GM19043 (cell line): ENCODE measurements around the gene GRIK5.
"Not testable (repeated sequence)": the region's sequence is repeated elsewhere in the genome, so short reads cannot be mapped to it uniquely, and the experiment has no call there.

ENCODE experiments used
- ATAC-seq: cut with Tn5 transposase; IDR thresholded peaks from one replicate; pipeline ENCODE4 v1.9.1; 2021; ENCODE audit warnings: low read depth; ENCODE audit not compliant: unreplicated experiment

The GRIK5 gene

DNA sequence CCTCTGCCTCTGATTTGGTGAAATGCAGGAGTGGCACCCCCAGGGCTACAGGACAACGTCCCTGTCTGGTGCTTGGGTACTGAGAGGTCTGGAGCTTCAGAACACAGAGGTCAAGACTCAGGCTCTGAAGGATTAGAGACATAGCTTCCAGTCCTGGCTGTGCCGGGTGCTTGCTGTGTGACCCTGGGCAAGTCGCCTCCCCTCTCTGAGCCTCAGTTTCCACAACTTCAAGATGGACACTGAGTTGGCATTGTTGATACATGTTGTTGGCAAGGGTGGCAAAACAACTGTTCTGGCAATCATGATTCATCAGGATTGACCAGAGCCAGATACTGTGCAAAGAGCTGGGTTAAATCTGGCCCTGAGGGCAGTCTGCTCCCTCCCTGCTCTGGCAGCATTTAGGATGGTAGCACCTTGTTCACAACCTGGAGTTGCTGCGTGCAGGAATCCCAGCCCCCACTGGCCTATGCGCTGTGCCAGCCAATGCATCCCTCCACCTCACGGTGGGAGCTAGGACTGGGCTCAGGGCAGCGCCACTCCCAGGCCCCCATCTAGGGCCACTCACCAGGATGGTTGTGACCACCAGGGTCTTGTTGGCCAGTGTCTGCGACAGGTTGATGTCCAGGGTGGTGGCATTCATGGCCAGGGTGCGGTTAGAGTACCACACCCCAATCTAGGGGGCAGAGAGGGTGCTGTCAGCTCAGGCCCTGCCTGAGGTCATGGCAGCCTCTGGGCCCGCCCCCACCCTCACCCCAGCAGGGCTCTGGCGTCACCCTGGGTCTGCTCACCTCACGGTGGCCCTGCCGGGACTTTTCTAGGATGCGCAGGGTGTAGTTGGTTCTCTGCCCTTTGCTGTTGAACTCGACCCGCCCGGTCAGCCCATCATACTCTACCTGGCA, 16.7 kb downstream of the GRIK5 start:
- ATAC-seq, result no peak

DNA sequence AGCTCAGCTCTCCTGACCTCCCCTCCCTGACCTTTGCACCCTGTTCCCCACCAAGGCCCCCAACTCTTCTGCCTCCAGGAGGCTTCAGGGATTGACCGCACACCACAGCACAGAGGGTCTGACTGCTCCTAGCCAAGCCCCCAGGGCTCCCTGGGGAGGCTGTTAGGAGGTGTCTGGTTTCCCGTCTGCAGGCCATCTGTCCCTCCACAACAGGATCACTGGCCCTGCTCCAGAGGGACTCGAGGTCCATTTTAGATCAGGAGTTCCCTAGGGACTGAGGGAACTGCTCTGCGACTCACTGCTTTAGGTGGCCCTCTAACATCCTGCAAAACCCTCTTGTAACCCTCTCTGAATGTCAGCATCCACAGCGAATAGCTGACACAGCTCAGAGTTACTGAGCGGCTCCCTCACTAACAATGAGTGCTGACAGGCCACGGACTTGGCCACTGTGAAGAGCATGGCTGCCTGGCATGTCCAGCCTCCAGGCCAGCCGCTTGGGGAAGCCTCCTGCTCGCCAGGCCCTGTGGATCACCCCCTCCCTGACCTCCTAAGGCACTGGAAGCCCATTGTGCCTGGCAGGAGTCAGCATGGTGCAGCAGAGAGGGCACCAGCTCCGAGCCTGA, 17.7 kb downstream of the GRIK5 start:
- no peak for ATAC-seq

DNA sequence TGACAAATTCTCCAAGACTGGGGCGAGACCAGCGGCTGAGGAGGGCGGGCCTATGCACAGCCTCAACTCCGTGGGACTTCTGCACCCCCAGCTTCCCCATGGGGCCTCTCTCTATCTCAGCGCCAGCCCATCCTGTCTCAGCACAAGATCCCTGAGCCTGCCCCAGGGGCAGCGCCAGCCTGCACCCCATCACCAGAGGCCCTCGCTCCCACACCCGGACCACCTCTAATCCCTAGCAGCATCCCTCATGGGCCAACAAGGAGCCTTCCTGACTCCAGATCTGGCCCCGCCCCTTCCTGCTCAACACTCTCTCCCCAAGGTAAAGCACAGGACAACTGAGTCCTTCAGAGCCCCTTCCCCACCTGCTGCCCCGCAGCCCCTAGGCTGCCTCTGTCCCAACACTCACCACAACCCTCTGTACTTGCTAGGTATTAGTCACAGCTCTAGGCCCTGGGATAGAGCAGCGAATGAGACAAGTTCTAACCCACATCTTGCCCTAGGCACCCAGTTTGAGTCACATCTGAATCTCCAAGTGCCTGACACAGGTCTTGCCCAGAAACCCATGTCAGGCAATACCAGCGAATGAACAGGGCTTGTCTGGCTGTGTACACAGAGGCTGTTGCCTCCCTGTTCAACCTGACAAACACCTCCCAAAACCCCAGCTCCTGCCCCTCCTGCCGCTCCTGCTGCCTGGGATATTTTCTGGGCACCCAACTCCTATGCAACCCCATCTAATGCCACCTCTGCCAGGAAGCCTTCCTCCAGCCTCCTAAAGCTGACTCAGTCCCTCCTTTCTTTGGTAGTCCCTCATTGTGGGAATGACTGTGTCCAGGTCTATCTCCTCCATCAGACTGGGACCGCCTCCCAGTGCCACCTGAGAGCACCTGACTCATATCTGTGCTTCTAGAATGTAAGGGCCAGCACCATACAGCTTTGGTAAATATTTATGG, 18.6 kb downstream of the GRIK5 start:
- ATAC-seq, result no peak

DNA sequence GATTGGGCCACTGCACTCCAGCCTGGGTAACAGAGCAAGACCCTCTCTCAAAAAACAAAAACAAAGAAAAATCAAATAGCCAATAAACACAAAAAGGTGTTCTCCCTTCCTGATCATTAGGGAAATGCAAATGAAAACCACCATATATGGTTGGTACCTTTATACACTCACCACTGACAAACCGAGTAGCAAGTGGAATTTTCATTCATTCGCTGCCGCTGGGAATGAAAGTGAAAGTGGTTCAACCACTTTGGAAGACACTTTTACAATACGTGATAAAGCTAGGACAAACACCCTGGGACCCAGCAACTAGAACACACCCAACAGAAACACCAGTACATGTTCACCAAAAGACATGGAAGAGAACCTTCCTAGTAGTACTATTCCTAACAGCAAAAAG, 21.0 kb downstream of the GRIK5 start:
- ATAC-seq, result no peak

DNA sequence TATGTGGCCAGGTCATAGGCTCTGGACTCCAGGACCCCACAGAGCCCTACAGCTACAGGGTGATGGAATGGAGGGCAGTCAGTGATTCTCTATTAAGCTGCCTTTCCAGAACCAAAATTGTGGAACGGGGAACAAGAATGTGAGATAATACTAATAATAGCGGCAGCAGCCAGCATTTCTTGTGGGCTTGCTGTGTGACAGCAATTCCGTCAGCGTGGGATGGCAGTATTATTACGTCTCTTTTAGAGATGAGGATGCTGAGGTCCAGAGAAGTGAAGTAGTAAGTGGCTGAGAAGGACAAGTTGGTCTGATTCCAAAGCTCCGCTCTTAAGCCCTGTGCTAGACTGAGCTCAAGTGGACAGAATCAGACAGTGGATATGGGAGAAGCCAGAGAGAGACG, 24.4 kb downstream of the GRIK5 start:
- ATAC-seq, result no peak

DNA sequence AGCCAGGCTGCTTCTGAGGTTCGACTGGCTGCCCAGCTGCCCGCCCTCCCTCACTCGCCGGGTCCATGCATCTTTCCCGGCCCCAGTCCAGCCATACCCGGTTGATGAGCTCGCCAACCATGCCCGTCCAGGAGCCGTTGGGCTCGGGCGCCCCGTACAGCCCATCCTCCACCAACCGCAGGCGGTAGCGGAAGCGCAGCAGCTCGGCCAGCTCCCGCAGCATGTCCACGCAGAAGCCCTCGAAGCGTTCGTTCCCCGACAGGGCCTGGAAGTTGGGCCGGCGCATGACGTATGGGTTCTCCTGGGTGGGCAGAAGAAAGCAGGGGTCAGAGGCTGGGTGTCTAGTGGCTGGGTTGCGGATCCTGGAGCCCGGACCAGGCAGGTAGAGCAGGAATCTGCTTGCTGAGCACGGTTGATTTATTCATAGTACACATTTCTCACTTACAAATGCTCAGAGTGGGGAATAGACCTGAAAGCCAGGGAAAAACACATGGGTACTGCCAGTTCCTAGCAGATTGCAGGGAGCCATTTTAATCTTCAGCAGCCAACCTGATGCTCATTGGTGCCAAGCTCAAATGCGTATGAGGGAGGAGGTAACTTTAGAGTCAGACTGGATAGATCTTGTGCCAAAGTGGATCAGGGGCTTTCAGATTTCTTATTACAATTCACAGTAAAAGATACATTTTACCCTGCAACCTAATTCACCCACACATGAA, 27.4 kb downstream of the GRIK5 start:
- no peak for ATAC-seq

DNA sequence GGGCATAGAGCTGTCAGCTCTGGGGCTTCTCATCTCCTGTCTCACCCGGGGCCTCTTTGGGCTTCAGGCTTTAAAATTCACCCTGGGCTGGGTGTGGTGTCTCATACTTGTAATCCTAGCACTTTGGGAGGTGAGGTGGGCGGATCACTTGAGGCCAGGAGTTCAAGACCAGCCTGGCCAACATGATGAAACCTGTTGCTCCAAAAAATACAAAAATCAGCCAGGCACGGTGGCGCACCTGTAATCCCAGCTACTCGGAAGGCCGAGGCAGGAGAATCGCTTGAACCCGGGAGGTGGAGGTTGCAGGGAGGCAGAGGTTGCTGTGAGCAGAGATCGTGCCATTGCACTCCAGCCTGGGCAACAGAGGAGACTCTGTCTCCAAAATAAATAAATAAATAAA, 29.5 kb downstream of the GRIK5 start:
- not testable (repeated sequence) for ATAC-seq

DNA sequence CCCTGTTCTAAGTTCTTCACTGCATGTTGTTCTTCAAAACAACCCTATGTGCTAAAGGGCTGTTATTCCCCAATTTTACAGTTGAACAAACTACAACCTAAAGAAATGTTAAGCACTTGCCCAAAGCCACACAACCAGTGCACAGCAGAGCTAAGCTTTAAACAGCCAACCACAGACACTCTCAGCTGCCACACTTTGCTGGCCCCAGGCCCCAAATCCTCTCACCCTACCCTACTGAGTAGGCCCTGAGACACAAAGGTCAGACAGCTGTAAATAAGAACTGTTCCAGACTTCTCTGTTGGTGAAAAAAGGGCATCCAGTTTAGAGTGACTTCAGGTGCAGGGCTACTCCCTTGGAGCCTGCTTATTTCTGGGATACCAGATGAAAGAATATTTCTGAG, 30.0 kb downstream of the GRIK5 start:
- no peak for ATAC-seq

DNA sequence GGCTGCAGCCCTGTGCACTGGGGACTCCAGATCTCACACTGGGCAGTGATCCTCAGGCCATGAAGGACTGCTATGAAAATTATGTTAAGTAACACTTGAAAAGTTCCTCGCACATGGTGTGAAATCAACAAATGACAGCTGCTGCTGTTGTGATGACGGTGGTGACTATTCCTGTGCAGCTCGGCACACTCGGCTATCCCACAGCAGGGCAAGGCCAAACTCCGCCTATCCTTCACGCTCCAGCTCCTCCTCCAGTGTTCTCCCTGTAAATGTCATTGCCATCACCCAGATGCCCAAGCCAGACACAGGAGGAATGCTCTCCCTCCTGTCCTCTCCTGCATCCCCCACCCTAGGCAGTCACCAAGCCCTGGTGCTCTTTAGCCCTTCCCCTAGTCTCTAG, 31.3 kb downstream of the GRIK5 start:
- no peak for ATAC-seq

DNA sequence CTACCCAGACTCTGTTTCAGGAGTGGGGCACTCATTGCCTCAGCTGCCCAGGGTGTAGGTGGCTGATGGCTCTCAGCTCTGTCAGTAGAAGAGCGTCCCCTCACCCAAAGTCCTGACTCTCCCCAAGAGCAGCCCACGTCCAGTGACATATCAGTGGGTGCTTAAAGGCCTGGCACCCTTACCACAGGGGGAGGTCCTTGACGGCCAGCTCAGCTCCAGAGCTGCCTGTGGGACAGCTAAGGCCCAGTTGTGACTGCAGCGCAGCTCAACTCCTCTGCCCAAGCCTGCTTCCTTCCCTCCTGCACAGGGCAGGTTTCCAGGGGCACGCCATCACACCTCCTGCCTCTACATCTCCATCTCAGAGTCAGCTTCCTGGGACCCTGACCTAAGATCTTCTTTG, 32.4 kb downstream of the GRIK5 start:
- no peak for ATAC-seq

DNA sequence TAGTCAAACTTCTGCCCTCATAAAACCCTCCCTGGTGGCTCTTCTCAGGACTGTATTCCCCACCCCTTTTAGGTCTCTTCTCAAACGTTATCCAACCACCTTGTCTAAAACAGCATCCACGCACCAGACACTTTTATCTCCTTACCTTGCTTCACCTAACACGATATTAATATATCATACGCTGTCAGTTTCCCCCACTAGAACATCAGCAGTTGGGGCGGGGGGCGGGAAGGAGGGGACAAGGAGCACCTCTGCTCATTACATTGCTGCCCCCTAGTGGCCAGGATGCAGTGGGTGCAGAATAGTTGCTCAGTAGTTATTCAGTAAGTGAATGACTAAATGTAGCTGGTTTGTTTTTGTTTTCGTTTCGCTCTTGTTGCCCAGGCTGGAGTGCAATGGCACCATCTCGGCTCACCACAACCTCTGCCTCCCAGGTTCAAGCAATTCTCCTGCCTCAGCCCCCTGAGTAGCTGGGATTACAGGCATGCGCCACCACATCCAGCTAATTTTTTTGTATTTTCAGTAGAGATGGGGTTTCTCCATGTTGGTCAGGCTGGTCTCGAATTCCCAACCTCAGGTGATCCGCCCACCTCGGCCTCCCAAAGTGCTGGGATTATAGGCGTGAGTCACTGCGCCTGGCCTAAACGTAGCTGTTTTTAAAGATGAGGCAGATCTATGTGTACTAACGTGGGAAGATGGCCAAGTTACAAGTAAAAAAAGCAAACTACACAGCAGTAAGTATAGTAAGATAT, 35.2 kb downstream of the GRIK5 start:
- not testable (repeated sequence) for ATAC-seq

DNA sequence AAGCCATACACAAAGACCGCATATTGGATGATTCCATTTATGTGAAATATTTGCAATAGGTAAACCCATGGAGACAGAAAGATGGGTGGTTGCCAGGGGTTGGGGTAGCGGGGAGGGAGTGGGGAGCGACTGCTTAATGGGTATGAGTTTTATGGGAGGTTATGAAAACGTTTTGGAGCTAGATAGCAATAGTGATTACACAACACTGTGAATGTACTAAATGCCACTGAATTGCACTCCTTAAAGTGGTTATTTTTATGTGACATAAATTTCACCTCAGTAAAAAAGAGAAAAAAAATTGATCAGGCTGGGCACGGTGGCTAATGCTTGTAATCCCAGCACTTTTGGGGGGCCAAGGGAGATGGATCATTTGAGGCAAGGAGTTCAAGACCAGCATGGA, 36.6 kb downstream of the GRIK5 start:
- no peak for ATAC-seq

DNA sequence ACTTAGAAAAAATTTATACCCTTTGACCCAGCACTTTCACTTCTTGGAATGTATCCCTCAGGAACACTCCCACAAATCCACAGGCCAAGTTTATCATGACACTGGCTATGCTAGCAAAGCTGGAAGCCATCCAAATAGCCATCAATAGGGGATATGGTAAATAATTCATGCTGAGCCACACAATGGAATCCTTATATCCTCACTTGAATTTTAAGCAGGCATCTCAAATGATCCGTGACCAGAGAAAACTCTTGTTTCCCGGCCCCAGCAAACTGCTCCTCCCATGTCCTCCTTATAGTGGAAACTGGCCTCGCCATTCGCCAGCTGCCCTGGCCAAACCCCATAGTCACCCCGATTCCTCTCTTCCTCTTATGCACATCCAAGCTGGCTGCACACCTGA, 37.6 kb downstream of the GRIK5 start:
- no peak for ATAC-seq

DNA sequence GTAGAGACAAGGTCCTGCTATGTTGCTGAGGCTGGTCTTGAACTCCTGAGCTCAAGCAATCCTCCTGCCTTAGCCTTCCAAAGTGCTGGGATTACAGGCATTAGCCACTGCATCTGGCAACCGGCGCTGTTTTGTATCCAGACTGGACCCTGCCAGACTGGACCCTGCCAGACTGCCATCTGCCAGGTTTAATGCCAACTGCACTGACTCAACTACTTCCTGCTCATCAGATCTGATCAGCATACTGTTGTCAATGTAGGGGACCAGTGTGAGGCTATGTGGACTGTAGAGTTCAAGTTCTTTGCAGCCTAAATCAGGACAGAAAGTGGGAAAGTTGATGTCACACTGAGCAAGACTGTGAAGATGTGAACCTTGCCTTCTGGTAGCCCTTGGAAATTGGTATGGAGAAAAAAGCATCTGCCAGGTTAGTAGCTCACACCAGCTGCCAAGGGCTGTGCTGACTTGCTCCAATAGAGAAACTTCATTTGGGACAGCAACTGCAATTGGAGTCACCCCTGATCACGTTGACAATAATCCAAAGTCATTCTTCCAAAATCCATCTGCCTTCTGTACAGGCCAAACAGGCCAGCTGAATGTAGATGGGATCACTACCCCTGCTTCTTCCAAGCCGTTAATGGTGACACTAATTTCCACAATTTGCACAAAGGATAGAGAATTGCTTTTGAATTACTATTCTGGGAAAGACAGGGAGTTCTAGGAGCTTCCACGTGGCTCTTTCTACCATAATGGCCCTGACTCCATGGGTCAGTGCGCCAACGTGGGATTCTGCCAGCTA, 39.2 kb downstream of the GRIK5 start:
- ATAC-seq, result no peak

DNA sequence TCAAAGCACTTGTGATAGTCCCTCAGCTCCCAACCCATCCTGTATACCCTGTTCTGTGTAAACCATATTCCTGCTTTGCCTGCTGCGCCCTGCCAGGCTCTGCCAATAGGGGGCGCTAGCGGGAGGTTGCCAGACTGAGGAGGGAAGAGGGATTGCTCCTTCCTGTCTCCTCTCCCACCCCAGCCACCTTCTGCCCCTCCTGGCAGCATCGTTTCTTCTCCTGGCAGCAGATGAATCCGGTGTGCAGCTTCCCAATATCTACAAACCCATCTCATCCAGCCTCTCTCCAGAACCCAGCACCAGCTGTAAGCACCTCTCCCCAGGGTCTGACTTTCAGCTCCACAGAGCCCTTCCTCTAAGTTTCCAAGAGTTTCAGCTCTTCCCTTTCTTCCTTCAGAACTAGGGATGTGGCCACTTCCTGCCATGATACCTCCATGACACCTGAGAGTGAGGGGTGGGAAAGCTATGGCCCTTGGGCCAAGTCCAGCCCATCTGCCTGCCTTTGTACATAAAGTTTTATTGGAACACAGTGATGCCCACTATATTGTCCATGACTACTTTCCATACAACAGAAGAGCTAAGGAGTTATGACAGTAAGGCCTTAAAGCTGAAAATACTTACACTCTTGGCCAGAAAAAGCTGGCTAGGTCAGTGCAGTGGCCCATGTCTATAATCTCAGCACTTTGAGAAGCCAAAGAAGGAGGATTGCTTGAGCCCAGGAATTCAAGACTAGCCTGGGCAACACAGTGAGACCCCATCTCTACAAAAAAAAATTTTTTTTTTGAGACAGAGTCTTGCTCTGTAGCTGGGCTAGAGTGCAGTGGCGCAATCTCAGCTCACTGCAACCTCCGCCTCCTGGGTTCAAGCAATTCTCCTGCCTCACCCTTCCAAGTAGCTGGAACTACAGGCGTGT, 41.4 kb downstream of the GRIK5 start:
- ATAC-seq, result no peak

DNA sequence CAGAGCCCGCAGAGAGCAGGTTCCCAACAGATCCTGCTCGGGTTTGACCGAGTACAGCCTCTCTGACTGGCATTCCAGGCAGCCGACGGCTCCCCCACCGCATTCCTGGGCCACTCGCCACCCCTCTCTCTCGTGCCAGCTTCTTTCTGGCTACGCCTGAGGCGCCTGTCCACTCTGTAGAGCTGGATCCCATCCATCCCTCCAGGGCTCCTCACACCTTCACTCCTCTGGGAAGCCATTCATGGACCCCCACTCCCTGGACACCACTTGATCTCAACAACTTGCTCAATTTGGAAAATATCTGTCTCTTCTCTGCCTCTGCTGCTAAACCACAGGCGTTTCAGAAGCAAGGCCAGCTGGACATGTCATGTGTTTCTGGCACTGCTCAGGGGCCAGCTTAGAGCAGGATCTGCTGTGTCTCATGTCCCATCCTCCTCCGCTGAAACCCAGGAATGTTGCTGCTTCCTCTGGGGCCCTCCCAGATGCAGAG, 45.3 kb downstream of the GRIK5 start:
- ATAC-seq, result no peak

DNA sequence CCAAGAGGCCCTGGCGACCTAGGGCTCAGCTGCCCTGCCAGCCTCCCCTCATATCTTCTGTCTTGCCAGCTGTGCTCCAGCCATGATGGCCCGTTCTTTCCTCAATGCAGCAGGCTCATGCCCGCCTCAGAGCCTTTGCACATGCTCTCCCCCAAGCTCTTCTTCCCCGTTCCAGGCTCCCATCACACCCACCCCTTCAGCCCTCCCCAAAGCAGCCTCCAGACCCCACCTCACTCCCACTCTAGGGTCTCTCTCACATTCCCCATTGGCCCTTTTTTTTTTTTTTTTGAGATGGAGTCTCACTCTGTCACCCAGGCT, 46.1 kb downstream of the GRIK5 start:
- ATAC-seq, result no peak
